H1 (cell line): ENCODE data around the gene MRAP2. TPM values are rescaled to one million over a fixed set of nuclear protein-coding genes. Genes with fewer than 3 reads are reported as not detected.

Experiments
- CTCF ChIA-PET: fragments of 300-600 bp; sonication (Branson Sonifier 250); formaldehyde crosslinking; loops from one replicate; lab custom pipeline; 2021; ENCODE audit not compliant: partially characterized antibody; lab: Charles Lee
- POLR2A ChIA-PET: fragments of 300-600 bp; sonication (Branson Sonifier 250); formaldehyde crosslinking; loops from one replicate; lab custom pipeline; 2021; ENCODE audit warnings: inconsistent platforms; ENCODE audit not compliant: partially characterized antibody; lab: Charles Lee
- DNase-seq, 2 experiments: peaks; one replicate each; pipeline versions ENCODE4 v3.0.0 to v3.0.0-alpha.2; 2010 to 2022; ENCODE audit warnings: low spot score in 2 of 2, low read depth in 1 of 2, mixed read lengths in 1 of 2
- FAIRE-seq: peaks from 2 replicates; lab custom pipeline; 2011; peaks lifted over from hg19 to GRCh38; lab: Jason Lieb, UNC
- H2AFZ ChIP-seq: 2 replicates; pipeline ENCODE4 v1.8.1; 2012; ENCODE audit warnings: low read length, inconsistent platforms
- H2AK5ac ChIP-seq: 2 replicates; pipeline ENCODE4 v1.6.1; 2013; ENCODE audit warnings: low read depth, low read length
- H2BK120ac ChIP-seq: replicated peaks from 2 replicates; pipeline ENCODE3; 2013; ENCODE audit warnings: low read depth, low read length, inconsistent platforms
- H2BK12ac ChIP-seq: 2 replicates; pipeline ENCODE4 v1.6.1; 2013; ENCODE audit warnings: low read depth, low read length
- H2BK15ac ChIP-seq: 2 replicates; pipeline ENCODE4 v1.6.1; 2013; ENCODE audit warnings: low read length
- H2BK20ac ChIP-seq: 2 replicates; pipeline ENCODE4 v1.6.1; 2013; ENCODE audit warnings: low read length
- H2BK5ac ChIP-seq: 2 replicates; pipeline ENCODE4 v1.6.1; 2013; ENCODE audit warnings: low read depth, low read length
- H3K14ac ChIP-seq: 2 replicates; pipeline ENCODE4 v1.6.1; 2013; ENCODE audit warnings: inconsistent platforms; ENCODE audit not compliant: insufficient read length
- H3K18ac ChIP-seq: 2 replicates; pipeline ENCODE4 v1.6.1; 2013; ENCODE audit warnings: low read length; ENCODE audit errors: extremely low read depth
- H3K23ac ChIP-seq: 2 replicates; pipeline ENCODE4 v1.6.1; 2013; ENCODE audit warnings: inconsistent platforms; ENCODE audit not compliant: insufficient read length
- H3K23me2 ChIP-seq: 2 replicates; pipeline ENCODE4 v1.6.1; 2013; ENCODE audit warnings: low read depth, low read length
- H3K27ac ChIP-seq: 2 replicates; pipeline ENCODE4 v1.6.1; 2011; ENCODE audit warnings: low read depth, low read length, inconsistent platforms
- H3K27me3 ChIP-seq, 4 experiments: replicated peaks in 1 of 4; 1 replicate in 1 of 4; 2 replicates in 3 of 4; pipeline versions ENCODE4 v1.6.1 to v1.8.1; 2011 to 2013; ENCODE audit warnings: low read length in 3 of 4, mild to moderate bottlenecking in 3 of 4, inconsistent platforms in 2 of 4, mixed read lengths in 2 of 4, moderate library complexity in 1 of 4; ENCODE audit not compliant: control insufficient read depth in 3 of 4, insufficient read depth in 3 of 4; ENCODE audit errors: extremely low read depth in 1 of 4
- H3K36me3 ChIP-seq, 4 experiments: 2 replicates each; pipeline versions ENCODE4 v1.6.1 to v1.8.1; 2011 to 2013; ENCODE audit warnings: mild to moderate bottlenecking in 4 of 4, low read length in 3 of 4, moderate library complexity in 2 of 4, control low read depth in 1 of 4, inconsistent platforms in 1 of 4; ENCODE audit not compliant: insufficient read depth in 4 of 4, control insufficient read depth in 2 of 4
- H3K4ac ChIP-seq: replicated peaks from 2 replicates; pipeline ENCODE3; 2013; ENCODE audit warnings: low read length, low read depth, mixed read lengths, inconsistent platforms; ENCODE audit not compliant: insufficient read length
- H3K4me1 ChIP-seq, 4 experiments: replicated peaks in 1 of 4; 1 replicate in 1 of 4; 2 replicates in 3 of 4; pipeline versions ENCODE4 v1.6.1 to v1.8.1; 2011 to 2013; ENCODE audit warnings: low read length in 3 of 4, inconsistent platforms in 2 of 4, mixed read lengths in 1 of 4; ENCODE audit not compliant: insufficient read depth in 4 of 4, control insufficient read depth in 3 of 4
- H3K4me2 ChIP-seq, 2 experiments: 2 replicates each; pipeline versions ENCODE4 v1.6.1 to v1.8.1; 2011 to 2013; ENCODE audit warnings: low read depth in 2 of 2, low read length in 2 of 2, control low read depth in 1 of 2, inconsistent platforms in 1 of 2, mild to moderate bottlenecking in 1 of 2; ENCODE audit not compliant: insufficient read depth in 1 of 2
- H3K4me3 ChIP-seq, 4 experiments: fragments of 200-600, 300-600 bp in 1 of 4; sonication (generic), shearing (Covaris generic), sonication (Bioruptor Twin) in 1 of 4; 2 replicates each; pipeline versions ENCODE4 v1.5.1 to v1.8.1; 2011 to 2016; ENCODE audit warnings: low read length in 4 of 4, low read depth in 3 of 4, control low read depth in 2 of 4, inconsistent platforms in 2 of 4, mild to moderate bottlenecking in 2 of 4, mixed read lengths in 1 of 4, moderate library complexity in 1 of 4; ENCODE audit not compliant: insufficient read depth in 2 of 4; ENCODE audit errors: extremely low read depth in 1 of 4
- H3K56ac ChIP-seq: replicated peaks from 2 replicates; pipeline ENCODE3; 2013; ENCODE audit warnings: low read depth, mild to moderate bottlenecking, mixed read lengths, low read length, inconsistent platforms; ENCODE audit not compliant: insufficient read length
- H3K79me1 ChIP-seq: 2 replicates; pipeline ENCODE4 v1.6.1; 2013; ENCODE audit warnings: low read depth, low read length, control low read depth
- H3K79me2 ChIP-seq, 2 experiments: 2 replicates each; pipeline versions ENCODE4 v1.6.1 to v1.8.1; 2012 to 2013; ENCODE audit warnings: low read length in 2 of 2, mild to moderate bottlenecking in 2 of 2, inconsistent platforms in 1 of 2; ENCODE audit not compliant: insufficient read depth in 2 of 2, control insufficient read depth in 1 of 2
- H3K9ac ChIP-seq, 4 experiments: replicated peaks in 1 of 4; 1 replicate in 1 of 4; 2 replicates in 3 of 4; pipeline versions ENCODE4 v1.6.1 to v1.8.1; 2011 to 2013; ENCODE audit warnings: low read depth in 3 of 4, low read length in 3 of 4, control low read depth in 2 of 4, mild to moderate bottlenecking in 2 of 4, moderate library complexity in 2 of 4, inconsistent platforms in 1 of 4; ENCODE audit errors: extremely low read depth in 1 of 4
- H3K9me3 ChIP-seq, 2 experiments: 2 replicates each; pipeline versions ENCODE4 v1.6.1 to v1.8.1; 2012 to 2013; ENCODE audit warnings: mild to moderate bottlenecking in 2 of 2, moderate library complexity in 2 of 2, control low read depth in 1 of 2, inconsistent platforms in 1 of 2, low read depth in 1 of 2, low read length in 1 of 2, mixed read lengths in 1 of 2; ENCODE audit not compliant: insufficient read depth in 2 of 2
- H4K20me1 ChIP-seq, 2 experiments: replicated peaks in 1 of 2; 2 replicates each; pipeline versions ENCODE3 to v1.8.1; 2011 to 2013; ENCODE audit warnings: inconsistent platforms in 2 of 2, low read length in 2 of 2, mild to moderate bottlenecking in 1 of 2; ENCODE audit not compliant: insufficient read depth in 2 of 2, control insufficient read depth in 1 of 2
- H4K5ac ChIP-seq: 2 replicates; pipeline ENCODE4 v1.6.1; 2013; ENCODE audit warnings: low read length, low read depth, mixed read lengths, inconsistent platforms; ENCODE audit not compliant: insufficient read length
- H4K8ac ChIP-seq: 2 replicates; pipeline ENCODE4 v1.8.0; 2013; ENCODE audit warnings: mild to moderate bottlenecking, moderate library complexity, low read length, inconsistent platforms; ENCODE audit not compliant: insufficient read depth; ENCODE audit errors: extremely low read depth
- H4K91ac ChIP-seq: replicated peaks from 2 replicates; pipeline ENCODE3; 2013; ENCODE audit warnings: low read length, mixed read lengths, inconsistent platforms; ENCODE audit not compliant: insufficient read length
- GTF2F1 ChIP-seq: IDR thresholded peaks from 2 replicates; pipeline ENCODE4 v1.6.1; 2012; ENCODE audit warnings: low read depth, low read length, improper control_type of control experiment, borderline replicate concordance
- POLR2AphosphoS5 ChIP-seq: IDR thresholded peaks from 2 replicates; pipeline ENCODE4 v1.6.1; 2011; ENCODE audit warnings: low read depth, low read length
- WGBS, 2 experiments: shearing (Covaris generic) in 1 of 2; methylation state at CpG; one replicate each; pipeline versions ENCODE4 v1.1.6 to v1.1.7; 2013 to 2015; ENCODE audit warnings: low lambda C conversion rate in 2 of 2, mixed read lengths in 2 of 2, inconsistent platforms in 1 of 2, low coverage in 1 of 2, missing lambda C conversion rate in 1 of 2; ENCODE audit not compliant: insufficient replicate concordance in 2 of 2, insufficient coverage in 1 of 2, insufficient read length in 1 of 2; ENCODE audit errors: extremely low coverage in 1 of 2, missing lambda C conversion rate in 1 of 2; 5-methylcytosine and 5-hydroxymethylcytosine counted together
- polyA plus RNA-seq, 7 experiments: library from polyadenylated mRNA; depleted of rRNA in 3 of 7; stranded (reverse) in 5 of 7; unstranded in 2 of 7; fragments of >200 nt in 5 of 7; fragments of 200-250 nt in 2 of 7; gene quantifications; 1 replicate in 5 of 7; 2 replicates in 1 of 7; 4 replicates in 1 of 7; pipeline versions ENCODE4 v1.2.1 to v1.2.3, GENCODE V29; 2011 to 2013; ENCODE audit warnings: missing spikeins in 2 of 7, mixed read lengths in 2 of 7
- total RNA-seq: library from RNA; stranded (reverse); fragmentation: NEBNext Ultra II Directional; extraction: Animal tissue kit (Norgen Biotek cat#: 25700); gene quantifications from 2 replicates; pipeline ENCODE4 v1.2.1, GENCODE V29; 2021

Gene MRAP2
- total and polyA plus RNA-seq, 2 of the 8 experiments (the other 6 are each of a cell fraction or from before 2014, with no cell fraction given) = 5.0 to 11.0 TPM

DNA sequence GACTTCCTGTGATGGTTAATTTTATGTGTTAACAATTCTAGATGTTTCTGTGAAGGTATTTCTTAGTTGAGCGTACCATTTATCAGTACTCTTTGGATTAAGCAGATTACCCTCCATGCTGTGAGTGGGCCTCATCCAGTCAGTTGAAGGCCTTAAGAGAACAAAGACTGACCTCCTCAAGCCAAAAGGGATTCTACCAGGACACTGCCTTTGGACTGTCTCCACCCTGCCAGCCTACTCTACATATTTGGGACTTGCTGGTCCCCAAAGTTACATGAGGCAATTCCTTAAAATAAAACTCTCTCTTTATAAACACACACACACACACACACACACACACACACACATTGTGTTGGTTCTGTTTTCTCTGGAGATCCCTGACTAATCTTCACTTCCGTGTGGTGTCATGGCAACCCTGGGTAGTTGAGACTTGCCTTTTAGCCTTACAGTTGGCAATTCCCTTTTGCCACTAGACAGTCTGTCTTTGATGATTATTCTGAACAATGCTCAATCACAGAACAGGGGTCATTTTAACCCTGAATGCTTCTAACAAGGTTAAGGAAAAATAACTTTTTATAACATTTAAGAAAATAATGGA is 32.2 kb downstream of the MRAP2 start:
- H3K23me2 ChIP-seq = no peaks in the 10 kb centered on the region
- no peak overlapping the region for H4K91ac ChIP-seq
- no peaks in the 10 kb centered on the region for H3K79me1 ChIP-seq
- POLR2A ChIA-PET = no interaction called here
- no peak overlapping the region for H3K23ac ChIP-seq
- H3K4ac ChIP-seq = no peak overlapping the region
- no peak overlapping the region for H3K4me3 ChIP-seq
- H3K14ac ChIP-seq = no peak overlapping the region
- H3K9ac ChIP-seq = no peak overlapping the region
- H3K4me2 ChIP-seq = no peak overlapping the region
- DNase-seq (no peak), FAIRE-seq (no peak)
- no peak overlapping the region for H4K8ac ChIP-seq
- no peak overlapping the region for H2BK12ac ChIP-seq
- H2AK5ac ChIP-seq = no peak overlapping the region
- CTCF ChIA-PET = no interaction called here
- no peak overlapping the region for H2BK120ac ChIP-seq
- H2BK20ac ChIP-seq = no peak overlapping the region
- no peaks in the 10 kb centered on the region for H4K20me1 ChIP-seq
- H3K36me3 ChIP-seq = no peaks in the 10 kb centered on the region
- H2BK5ac ChIP-seq = no peak overlapping the region
- H3K79me2 ChIP-seq = no peaks in the 10 kb centered on the region
- H2BK15ac ChIP-seq = no peak overlapping the region
- H3K27me3 ChIP-seq = no peaks in the 10 kb centered on the region
- peaks cover 2 to 13% (median 7%) of the 10 kb centered on the region in 4 experiments; a peak in 4 of 7 replicates for H3K4me1 ChIP-seq
- no peak overlapping the region for H3K27ac ChIP-seq
- H4K5ac ChIP-seq = no peak overlapping the region
- H3K18ac ChIP-seq = no peak overlapping the region
- no peak overlapping the region for H2AFZ ChIP-seq
- no peaks in the 10 kb centered on the region for H3K9me3 ChIP-seq
- 92% methylated on average over 2 of the region's 2 CpGs; no CpG with 5 or more reads in 1 of the 2 experiments for WGBS, 2 experiments
- H3K56ac ChIP-seq = no peak overlapping the region
- TF ChIP-seq POLR2AphosphoS5 (no peak), GTF2F1 (no peak)
